Right kidney (tissue), 1 donor: ENCODE data around the gene CHD9.

ENCODE experiments used
- DNase-seq: peaks from one replicate; pipeline ENCODE4 v3.0.0-alpha.2; 2016

The CHD9 gene

GRCh38 chr16:53198933-53199332, 144.1 kb downstream of the CHD9 start:
- DNase-seq: no peak

- DNase-seq: no peak
Measured at GRCh38 chr16:53201900-53202299, 147.1 kb downstream of the CHD9 start.

GRCh38 chr16:53202398-53202797, 147.6 kb downstream of the CHD9 start:
- DNase-seq: no peak

GRCh38 chr16:53207810-53208752, 153.3 kb downstream of the CHD9 start:
- DNase-seq: peak; percentile 77

- DNase-seq: no peak
Measured at GRCh38 chr16:53209429-53209828, 154.6 kb downstream of the CHD9 start.

- DNase-seq: no peak
Measured at GRCh38 chr16:53209877-53210276, 155.1 kb downstream of the CHD9 start.

- DNase-seq: no peak
Measured at GRCh38 chr16:53211253-53211652, 156.5 kb downstream of the CHD9 start.

GRCh38 chr16:53212893-53213223, 158.1 kb downstream of the CHD9 start:
- DNase-seq: no peak

- DNase-seq: no peak
Measured at GRCh38 chr16:53213542-53213941, 158.8 kb downstream of the CHD9 start.

- no peak for DNase-seq
Measured at GRCh38 chr16:53216798-53217197, 162.0 kb downstream of the CHD9 start.

GRCh38 chr16:53219371-53219770, 164.6 kb downstream of the CHD9 start:
- DNase-seq: no peak

- no peak for DNase-seq
Measured at GRCh38 chr16:53219795-53220454, 165.1 kb downstream of the CHD9 start.

GRCh38 chr16:53220585-53220984, 165.8 kb downstream of the CHD9 start:
- DNase-seq: no peak

- DNase-seq: no peak
Measured at GRCh38 chr16:53224951-53225533, 170.3 kb downstream of the CHD9 start.

GRCh38 chr16:53232826-53233529, 178.2 kb downstream of the CHD9 start:
- no peak for DNase-seq

GRCh38 chr16:53234836-53235235, 180.0 kb downstream of the CHD9 start:
- no peak for DNase-seq

GRCh38 chr16:53235851-53236250, 181.1 kb downstream of the CHD9 start:
- DNase-seq: no peak

GRCh38 chr16:53249331-53249730, 194.5 kb downstream of the CHD9 start:
- DNase-seq: no peak

- DNase-seq: no peak
Measured at GRCh38 chr16:53257001-53257400, 202.2 kb downstream of the CHD9 start.

GRCh38 chr16:53258809-53259208, 204.0 kb downstream of the CHD9 start:
- no peak for DNase-seq

GRCh38 chr16:53261276-53261675, 206.5 kb downstream of the CHD9 start:
- no peak for DNase-seq

- DNase-seq: no peak
Measured at GRCh38 chr16:53262645-53263044, 207.9 kb downstream of the CHD9 start.

- DNase-seq: no peak
Measured at GRCh38 chr16:53266156-53266555, 211.4 kb downstream of the CHD9 start.
